ENCODE data around the gene ACP7. TPM values are rescaled to one million over a fixed set of nuclear protein-coding genes. Genes with fewer than 3 reads are reported as not detected.
A peak's percentile ranks its signal among the peaks of the same experiment; 100 is the strongest.

ACP7 gene
- total and polyA plus RNA-seq, 2 of the 4 experiments (the other 2 are of a cell fraction): not detected

DNA sequence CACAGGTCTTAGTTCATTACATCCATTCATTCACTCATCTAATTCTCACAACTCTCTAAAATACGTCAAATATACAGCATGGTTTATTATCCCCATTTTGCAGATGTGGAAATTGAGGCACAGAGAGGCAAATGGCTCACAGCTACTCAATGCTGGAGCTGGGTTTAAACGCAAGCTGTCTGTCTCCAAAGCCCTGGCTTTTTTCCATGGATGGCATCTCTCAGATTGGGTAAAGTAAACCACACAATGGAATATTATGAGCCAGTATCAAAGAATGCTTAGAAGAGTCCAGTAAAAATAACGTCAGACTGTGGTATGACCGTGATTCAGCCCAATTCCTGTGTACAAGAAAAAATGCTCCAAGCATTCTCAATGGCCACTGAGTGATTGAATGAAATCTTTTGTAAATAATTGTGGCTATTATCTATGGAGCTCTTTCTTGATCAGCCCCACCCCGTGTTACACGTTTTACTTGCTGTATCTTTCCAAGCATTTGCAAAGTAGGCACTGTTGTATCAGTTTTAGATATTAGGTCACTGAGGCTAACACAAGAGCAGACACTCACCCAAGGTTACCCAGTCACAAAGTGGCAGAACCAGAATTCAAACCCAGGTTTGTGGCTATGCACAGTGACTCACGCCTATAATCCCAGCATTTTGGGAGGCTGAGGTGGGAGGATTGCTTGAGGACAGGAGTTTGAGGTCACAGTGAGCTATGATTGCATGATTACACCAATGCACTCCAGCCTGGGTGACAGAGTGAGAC is 5.5 kb upstream of the ACP7 start (continued):
- TF ChIP-seq CTCF (conservative IDR thresholded peaks at IDR 0.05; ENCODE audit: low read depth, low read length) (no peak), MXI1 (IDR thresholded peaks at IDR 0.05; ENCODE audit: borderline replicate concordance, low read depth, low read length) (no peak)

- H2BK20ac ChIP-seq (ENCODE audit: low read depth, low read length): peak overlapping the region; percentile 32; the same call in 1 of the 2 replicates
- CTCF ChIA-PET: no interaction called here
- no peak overlapping the region for H3K4me3 ChIP-seq (ENCODE audit: insufficient read depth, low read depth, low read length)
- H4K20me1 ChIP-seq (ENCODE audit: insufficient read depth, low read length): no peaks in the 10 kb centered on the region
- intact Hi-C loops (cut with micrococcal nuclease) (no loop called here), in situ Hi-C loops (cut with MboI; ENCODE audit: low sequenced_read_pairs) (no loop called here), dilution Hi-C loops (cut with HindIII; ENCODE audit: low sequenced_read_pairs, unreplicated experiment) (no loop called here)
- no peak overlapping the region; the same call in 1 of the 2 replicates for H4K91ac ChIP-seq (ENCODE audit: insufficient read depth, low read depth, low read length)
- no peak overlapping the region for H3K9ac ChIP-seq (ENCODE audit: low read depth, low read length)
- no peaks in the 10 kb centered on the region for H3K79me1 ChIP-seq (ENCODE audit: low read depth in 1 of 2, low read length in 2 of 2)
- DNase-seq (no peak), ATAC-seq (ENCODE audit: low read depth) (no peak)
- H3K36me3 ChIP-seq (ENCODE audit: control insufficient read depth, insufficient read depth, low read length): no peaks in the 10 kb centered on the region
- no peak overlapping the region for H2AK9ac ChIP-seq (replicated peaks; ENCODE audit: low read depth, low read length, poor library complexity)
- no peak overlapping the region for H2BK5ac ChIP-seq (ENCODE audit: low read depth, low read length, poor library complexity, severe bottlenecking)
- H3K9me3 ChIP-seq (ENCODE audit: control insufficient read depth, insufficient read depth, low read length): no peaks in the 10 kb centered on the region
- H3K4me2 ChIP-seq (ENCODE audit: low read depth, low read length): no peak overlapping the region
- no TSS peak for BruUV-seq (replicated peaks)
- no peak overlapping the region for H3K56ac ChIP-seq (ENCODE audit: extremely low read depth, insufficient read depth, low read length)
- H2AFZ ChIP-seq (replicated peaks; ENCODE audit: low read length, poor library complexity): no peak overlapping the region
- TF ChIP-seq NFE2L2 (IDR thresholded peaks at IDR 0.05; ENCODE audit: low read depth, low read length) (no peak), MXI1 (IDR thresholded peaks at IDR 0.05; ENCODE audit: borderline replicate concordance, low read depth, low read length) (no peak), CHD1 (IDR thresholded peaks at IDR 0.05; ENCODE audit: low read depth, low read length) (no peak), MAZ (IDR thresholded peaks at IDR 0.05; ENCODE audit: borderline replicate concordance, low read depth, low read length) (no peak), BHLHE40 (IDR thresholded peaks at IDR 0.05; ENCODE audit: low read depth, low read length) (no peak)
- peak overlapping the region; percentile 40 for H2AK5ac ChIP-seq (ENCODE audit: low read depth, low read length)
- H3K4me1 ChIP-seq (ENCODE audit: control insufficient read depth, insufficient read depth, low read length): peaks cover 6% of the 10 kb centered on the region
- no peak overlapping the region for H4K5ac ChIP-seq (ENCODE audit: low read depth, low read length)
- no peak overlapping the region for H3K14ac ChIP-seq (replicated peaks; ENCODE audit: low read depth, low read length)
- no peak overlapping the region for H4K8ac ChIP-seq (ENCODE audit: low read depth in 2 of 2, low read length in 2 of 2)
- POLR2A ChIA-PET (ENCODE audit: unreplicated experiment): no interaction called here
- H2BK15ac ChIP-seq (ENCODE audit: low read depth, low read length): no peak overlapping the region
- no peak overlapping the region for H3K4ac ChIP-seq (ENCODE audit: low read depth, low read length)
- no peak overlapping the region for H3K27ac ChIP-seq (ENCODE audit: insufficient read depth, low read length)
- H2BK120ac ChIP-seq (ENCODE audit: low read depth, low read length): no peak overlapping the region
- H3K9me1 ChIP-seq (ENCODE audit: insufficient read depth, low read length): no peaks in the 10 kb centered on the region
- H3K27me3 ChIP-seq (ENCODE audit: control insufficient read depth, insufficient read depth, low read length): peaks cover 32% of the 10 kb centered on the region
- no CpG with 5 or more reads among the region's 3 CpGs for WGBS, 2 experiments (ENCODE audit: extremely low coverage in 2 of 2, insufficient read length in 1 of 2)
- no peak overlapping the region for H3K23ac ChIP-seq (ENCODE audit: low read depth, low read length)
- H3K18ac ChIP-seq (ENCODE audit: low read depth, low read length): no peak overlapping the region
These were observed 3.7 kb upstream of the ACP7 start for GRCh38 chr19:39080431-39080830.
